HG03103 (cell line): ENCODE data around the gene SELENON.
"Not testable (repeated sequence)": the region's sequence is repeated elsewhere in the genome, so short reads cannot be mapped to it uniquely, and the experiment has no call there.

Experiments
- ATAC-seq: cut with Tn5 transposase; IDR thresholded peaks from one replicate; pipeline ENCODE4 v1.9.1; 2021; ENCODE audit warnings: low read depth; ENCODE audit not compliant: unreplicated experiment

SELENON gene

DNA sequence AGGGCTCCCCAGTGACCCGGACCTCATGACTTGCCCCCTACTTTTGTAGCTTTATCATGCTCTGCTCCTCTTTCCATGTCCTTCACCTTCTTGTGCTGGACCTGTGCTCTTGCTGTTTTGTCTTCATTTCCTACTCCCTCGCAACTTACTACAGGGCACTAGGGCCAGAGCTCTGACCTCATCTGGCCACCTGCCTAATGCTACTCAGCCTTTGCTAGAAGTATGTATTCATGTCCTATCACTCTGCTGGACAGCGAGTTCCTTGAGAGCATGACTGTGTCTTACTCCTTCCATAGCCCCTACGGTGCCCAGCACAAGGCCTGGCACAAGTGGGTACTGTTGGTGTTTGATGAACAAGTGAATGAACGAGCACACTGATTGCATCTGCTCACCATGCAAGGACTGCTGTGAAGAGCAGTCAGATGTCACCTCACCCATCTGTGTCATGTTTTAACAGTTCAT is 21.7 kb downstream of the SELENON start:
- no peak for ATAC-seq

DNA sequence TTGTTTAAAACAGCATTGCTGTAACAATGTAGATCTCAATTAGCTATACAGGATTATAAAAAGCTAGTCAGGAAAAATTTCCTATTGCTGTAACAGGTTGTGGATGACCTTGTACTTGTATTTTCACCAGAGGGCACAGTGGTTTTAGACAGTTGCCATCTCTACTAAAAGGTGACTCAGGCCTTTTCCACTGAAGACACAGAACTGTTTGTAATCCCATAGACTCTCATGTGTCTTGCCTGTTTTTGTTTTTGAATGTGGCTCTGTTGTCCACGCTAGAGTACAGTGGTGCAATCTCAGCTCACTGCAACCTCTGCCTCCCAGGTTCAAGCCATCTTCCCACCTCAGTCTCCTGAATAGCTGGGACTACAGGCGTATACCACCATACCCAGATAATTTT is 25.6 kb downstream of the SELENON start:
- ATAC-seq: no peak

DNA sequence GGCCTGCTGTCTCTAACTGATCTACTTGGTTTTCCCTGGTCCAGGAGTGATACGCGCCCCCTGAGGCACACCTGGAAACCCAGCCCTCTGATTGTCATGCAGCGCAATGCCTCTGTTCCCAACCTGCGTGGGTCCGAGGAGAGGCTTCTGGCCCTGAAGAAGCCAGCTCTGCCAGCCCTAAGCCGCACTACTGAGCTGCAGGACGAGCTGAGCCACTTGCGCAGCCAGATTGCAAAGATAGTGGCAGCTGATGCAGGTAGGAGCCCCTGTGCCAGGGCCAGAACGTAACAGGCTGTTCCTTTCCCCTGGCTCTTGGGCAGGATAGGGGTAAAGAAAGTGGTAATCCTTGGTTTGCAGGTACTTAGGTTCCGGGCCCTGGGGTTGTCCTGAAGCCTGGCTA is 26.6 kb downstream of the SELENON start:
- no peak for ATAC-seq

DNA sequence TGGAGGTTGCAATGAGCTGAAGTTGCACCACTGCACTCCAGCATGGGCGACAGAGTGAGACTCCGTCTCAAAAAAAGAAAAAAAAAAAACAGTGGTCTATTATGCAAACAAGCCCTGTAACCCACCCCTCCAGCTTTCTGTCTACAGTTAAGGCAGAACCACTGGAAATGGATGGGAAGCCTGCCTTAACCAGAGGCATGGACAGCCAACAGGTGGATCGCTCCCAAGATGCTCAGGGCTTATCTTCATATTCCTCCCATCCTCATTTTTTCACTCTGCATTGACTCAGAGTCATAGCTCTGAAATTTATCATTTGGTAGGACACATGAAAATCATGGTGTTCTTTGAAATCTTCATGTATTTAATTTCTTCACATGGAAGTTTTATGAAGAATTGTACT is 28.5 kb downstream of the SELENON start:
- no peak for ATAC-seq

DNA sequence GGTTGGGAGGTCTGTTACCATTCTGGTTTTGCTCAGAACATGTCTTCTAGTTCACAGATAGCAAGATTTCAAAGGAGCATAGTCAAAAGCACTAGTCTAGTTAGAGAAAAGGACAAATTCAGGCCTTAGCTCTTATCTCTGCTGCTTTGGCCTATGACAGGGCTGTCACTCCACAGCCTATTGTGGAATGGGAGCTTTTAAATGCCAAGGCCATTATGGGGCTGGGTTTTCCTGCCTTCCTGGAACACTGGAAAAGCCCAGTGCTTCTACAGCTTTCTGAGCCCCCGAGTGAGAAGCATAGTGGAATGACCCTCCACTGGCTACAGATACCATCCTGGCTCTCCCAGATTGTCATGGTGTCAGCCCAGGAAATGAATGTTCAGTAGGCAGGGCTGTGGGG is 29.1 kb downstream of the SELENON start:
- no peak for ATAC-seq

DNA sequence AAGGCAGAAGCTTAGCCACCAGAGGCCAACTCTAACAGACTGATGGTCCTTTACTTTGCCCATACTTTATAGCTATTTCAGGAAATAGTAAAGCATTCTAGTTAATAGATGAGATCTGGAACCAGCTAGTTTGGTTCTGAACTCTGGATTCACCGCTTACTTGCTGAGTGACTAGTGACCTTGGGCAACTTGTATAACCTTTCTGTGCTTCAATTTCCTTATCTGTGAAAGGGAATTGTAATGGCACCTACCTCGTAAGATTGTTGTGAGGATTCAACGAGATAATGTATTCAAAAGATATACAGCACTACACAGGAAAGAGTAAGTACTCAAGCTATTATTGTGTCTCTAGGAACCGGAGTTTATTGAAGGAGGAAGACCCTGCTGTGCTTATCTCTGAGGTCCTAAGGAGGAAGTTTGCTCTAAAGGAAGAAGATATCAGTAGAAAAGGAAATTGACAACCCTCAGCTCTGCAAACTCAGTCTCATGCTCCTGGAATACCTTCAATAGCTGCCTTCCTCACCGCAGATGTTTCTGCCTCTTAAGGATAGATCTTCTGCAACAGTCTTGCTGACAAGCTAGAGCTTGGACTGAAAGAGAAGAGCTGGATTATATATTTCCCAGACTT is 31.7 kb downstream of the SELENON start:
- no peak for ATAC-seq

DNA sequence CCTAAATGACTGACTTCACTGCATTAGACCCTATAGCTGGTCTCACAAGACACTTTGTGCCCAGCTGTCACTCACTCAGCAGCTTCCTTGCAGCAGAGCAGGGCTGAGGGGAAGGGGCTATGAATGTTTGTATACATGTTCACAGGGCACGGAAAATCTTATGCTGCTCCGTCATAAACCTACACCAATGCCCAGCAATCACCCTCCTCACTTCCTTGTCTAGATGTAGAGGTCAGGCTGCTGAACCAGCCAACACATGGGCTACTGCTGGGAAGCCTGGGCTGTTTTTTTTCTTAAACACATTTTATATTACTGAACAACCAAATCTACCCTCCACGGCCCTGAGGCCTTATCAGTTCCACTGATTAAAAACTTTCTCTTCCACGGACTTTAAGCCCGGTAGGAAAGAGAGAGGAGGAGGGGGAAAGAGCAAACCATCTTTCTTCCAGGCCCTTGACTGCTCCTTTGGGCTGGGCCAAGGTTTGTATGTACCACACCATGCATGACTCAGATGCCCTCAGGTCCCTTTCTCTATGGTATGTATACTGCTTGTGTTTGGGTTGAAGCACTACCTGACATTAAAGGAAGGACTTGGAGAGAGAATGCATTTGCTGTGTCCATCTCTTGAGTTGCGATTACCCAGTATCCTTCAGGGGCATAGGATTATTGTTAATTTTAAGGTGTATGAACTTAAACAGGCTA is 32.5 kb downstream of the SELENON start:
- ATAC-seq: no peak

DNA sequence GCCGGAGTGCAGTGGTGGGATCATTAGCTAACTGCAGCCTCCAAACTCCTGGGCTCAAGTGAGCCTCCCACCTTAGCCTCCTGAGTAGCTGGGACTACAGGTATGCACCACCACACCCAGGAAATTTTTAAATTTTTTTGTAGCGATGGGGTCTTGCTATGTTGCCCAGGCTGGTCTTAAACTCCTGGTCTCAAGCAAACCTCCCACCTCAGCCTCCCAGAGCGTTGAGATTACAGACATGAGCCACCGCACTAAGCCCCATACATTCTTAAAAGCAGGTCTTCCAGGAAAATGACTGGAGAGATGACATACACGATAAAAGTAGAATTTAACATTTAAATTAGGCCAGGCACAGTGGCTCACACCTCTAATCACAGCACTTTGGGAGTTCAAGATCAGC is 33.2 kb downstream of the SELENON start:
- no peak for ATAC-seq

DNA sequence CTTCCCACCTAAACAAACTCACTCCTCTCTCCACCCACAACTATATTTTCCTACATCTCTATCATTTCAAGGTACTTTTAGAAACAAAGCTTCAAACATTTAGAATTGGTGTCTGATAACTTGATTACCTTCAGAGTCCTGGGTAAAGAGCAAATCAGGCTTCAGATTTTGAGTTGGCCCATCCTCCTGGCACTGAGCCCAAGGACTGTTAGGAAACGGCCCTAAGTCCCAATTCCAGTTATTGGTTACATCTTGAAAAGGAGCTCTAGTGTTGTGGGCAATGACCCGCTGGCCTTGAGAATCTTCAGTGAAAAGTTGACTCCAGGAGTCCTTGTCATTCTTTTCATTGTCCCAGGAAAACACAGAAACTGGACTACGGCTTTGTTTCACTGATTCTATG is 34.9 kb downstream of the SELENON start:
- no peak for ATAC-seq

DNA sequence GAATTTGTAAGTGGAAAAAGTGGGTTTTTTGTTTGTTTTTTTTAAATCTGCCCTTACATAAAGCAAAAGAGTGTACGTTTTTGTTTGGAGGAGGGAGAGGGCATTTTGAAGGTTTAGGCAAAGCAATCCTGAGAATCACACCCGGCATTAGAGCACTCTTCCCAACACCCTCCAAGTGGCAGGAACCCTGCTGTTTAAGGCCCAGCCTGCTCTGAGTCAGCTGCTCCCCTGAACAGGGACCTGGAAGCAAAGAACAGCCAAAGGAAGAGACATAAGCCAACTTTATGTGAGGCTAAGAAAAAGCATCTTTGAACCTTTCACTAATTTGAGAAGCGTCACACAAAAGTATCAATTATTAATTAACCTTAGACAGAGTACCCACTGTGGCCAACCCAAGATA is 36.7 kb downstream of the SELENON start:
- no peak for ATAC-seq

DNA sequence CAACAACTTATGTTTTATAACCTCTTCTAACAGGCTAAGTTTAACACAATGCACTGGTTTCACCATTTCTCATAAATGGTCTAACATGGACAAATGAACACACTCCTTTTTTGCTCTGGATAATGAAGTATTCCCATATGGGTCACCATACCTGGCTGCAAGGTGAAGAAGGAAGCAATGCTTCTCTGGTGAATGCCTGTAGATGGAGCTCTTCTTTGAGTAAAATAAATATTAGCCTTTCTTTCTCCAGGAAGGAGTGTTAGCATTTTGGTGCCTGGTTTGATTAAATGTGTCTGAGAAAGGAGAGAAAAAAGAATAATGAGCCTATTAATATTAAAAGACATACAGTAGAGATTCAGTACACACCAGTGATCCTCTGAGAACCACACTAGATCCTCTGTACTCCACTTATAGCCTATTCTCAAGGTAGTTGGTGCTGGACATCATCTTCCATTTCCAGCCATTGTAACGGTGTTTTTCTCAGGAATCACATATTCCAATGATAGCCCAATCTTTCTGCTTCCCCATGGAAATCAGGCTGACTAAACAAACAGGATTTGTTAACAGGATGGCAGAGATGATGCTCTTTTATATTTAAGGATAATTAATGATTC is 37.4 kb downstream of the SELENON start:
- no peak for ATAC-seq

DNA sequence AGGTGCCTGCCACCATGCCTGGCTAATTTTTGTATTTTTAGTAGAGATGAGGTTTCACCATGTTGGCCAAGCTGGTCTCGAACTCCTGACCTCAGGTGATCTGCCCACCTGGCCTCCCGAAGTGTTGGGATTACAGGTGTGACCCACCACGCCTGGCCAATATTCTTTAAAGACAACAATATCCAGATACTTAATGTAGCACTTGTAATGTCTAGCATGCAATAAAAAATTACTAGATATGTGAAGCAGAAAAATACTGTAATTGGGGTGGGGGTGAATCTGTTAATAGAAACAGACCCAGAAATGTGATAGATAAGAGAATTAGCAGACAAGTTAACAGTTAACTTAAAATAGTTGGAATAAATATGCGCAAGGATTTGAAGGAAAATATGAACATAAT is 39.8 kb downstream of the SELENON start:
- not testable (repeated sequence) for ATAC-seq

DNA sequence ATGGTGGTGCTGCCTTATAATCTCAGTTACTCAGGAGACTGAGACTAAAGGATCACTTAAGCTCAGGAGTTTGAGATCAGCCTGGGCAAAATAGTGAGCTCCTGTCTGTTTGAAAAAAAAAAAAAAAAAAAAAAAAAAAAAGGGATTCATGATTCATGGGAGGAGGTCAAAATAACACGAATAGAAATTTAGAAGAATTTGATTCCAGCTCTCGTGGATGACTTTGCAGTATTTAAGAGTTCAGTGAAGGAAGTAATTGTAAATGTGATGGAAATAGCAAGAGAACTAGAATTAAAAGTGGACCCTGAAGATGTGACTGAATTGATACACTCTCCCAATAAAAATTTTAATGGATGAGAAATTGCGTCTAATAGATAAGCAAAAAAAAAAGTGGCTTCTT is 43.5 kb downstream of the SELENON start:
- ATAC-seq: no peak

DNA sequence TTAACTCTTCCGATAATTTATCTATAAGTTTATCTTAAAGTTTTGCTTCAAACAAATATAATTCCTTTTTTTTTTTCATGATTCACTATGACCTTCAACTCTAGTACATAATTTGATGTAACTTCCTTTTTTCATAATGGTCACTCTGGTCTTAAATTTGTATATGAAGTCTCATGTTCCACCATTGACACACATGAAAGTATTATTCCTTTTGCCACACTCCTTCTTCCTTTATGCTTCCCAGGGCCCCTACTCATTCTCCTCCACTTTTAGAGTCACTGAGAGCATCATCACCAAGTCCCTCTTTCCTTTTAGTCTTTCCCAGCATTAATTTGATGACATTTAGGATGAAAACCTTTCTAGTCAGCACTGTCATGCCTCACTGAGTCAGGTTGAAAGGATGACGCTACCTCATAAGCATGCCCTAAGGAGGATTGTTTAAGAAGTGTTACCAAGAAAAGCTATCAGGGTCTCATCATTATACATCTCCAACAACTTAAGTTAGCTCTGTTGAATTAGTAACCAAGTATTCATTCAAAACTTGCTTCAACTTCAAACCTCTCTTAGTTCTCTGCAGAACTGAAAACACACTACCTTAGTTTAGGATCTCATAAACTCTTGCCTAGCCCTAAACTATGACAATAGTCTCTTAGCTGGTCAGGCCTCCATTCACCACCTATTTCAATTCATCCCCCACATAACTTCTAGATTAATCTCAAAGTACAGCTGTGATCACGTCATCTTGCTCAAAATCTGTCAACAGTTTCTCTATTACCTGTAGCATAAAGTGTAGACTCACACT is 44.7 kb downstream of the SELENON start:
- ATAC-seq: no peak

DNA sequence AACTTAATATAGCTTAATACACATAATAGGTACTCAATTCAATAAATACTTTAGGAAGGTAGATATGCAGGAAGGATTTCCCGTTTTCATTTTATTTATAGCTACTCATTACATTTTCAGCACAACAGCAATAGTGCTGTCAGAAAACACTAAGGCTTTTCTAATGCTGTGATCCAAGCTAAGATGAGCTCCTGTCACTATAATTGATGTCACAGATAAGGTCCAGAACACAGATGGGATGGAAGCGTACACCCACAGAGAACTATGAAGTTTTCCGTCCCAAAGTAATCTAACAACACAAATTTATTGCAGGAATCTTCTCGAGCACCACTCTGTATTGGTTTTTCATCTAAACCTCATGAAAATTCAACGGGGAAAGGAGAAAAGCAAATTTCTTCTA is 45.7 kb downstream of the SELENON start:
- ATAC-seq: no peak

DNA sequence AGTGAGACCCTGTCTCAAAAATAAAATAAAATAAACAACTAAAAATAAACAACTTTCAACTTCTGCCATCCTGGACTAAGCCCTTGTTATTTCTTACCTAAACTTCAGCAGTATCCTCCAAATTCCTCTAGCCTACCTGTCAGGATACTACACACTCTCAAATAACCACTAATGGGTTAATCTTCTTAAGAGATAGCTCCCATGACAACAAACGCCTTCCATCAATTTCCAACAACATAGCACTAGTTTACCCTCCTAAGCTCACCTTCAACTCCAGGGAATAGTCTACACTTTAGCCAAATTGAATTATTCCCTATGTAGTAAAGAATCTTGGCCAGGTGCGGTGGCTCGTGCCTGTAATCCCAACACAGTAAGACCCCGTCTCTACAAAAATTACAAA is 47.9 kb downstream of the SELENON start:
- ATAC-seq: no peak

DNA sequence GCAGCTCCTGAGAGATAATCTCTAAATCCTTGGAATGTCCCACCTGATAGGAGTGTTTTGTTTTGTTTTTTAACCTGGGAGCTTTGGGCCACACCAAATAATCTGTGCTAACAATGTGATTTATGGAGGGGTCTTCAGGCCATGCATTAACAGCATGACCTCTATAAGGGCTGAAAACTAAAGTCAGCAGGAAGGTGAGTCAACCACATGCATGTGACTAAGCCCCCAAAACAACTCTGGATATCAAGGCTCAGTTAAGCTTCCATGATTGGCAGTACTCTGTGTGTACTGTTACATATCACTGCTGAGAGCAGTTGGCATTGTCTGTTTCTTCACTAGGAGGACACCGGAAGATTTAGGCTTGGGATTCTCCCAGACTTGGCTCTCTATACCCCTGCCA is 48.5 kb downstream of the SELENON start:
- no peak for ATAC-seq

DNA sequence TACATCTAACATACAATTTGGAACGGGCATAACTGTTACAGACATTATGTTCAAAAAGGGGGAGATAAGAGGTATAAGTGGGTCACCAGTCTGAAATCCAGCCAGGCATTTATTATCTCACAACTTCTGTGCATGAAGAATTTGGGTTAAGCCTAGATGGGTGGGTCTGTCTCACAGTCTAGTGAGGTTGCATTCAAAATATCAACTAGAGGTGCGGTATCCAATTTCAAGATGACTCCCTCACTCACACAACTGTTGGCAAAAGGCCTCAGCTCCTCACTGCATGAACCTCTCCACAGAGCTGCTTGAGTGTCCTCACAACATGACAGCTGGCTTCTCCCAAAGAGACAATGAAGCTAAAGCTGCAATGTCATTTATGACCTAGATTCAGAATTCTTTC is 54.6 kb downstream of the SELENON start:
- no peak for ATAC-seq

DNA sequence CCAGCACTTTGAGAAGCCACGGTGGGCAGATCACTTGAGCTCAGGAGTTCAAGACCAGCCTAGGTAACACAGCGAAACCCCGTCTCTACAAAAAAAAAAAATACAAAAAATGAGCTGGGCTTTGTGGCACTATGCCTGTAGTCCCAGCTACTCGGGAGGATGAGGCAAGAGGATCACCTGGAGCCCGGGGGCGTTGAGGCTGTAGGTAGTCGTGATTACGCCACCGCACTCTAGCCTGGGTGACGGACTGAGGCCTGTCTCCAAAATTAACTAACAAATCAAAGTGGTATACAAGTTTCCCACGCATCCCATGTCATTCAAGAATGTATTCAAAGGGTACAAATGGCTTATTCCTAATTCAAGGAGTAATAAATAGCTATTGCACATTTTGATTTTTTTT is 56.9 kb downstream of the SELENON start:
- no peak for ATAC-seq

DNA sequence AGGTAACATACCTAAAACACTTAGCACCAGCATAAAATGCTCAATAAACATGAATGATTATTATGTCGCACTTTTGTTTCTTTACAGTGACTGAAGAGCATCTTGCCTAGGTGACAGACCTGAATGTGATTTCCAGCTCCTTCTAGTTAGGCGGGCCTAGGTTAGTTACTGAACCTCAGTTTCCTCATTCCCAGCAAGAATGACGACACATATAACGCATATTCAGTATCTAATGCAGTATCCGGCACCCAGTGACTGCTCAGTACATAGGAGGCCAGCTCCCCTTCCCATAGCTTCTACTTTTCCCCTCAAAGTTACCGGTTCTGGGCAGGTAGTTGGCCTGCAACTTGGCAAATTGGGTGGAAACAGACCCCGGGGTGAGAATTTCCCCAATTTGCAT is 58.5 kb downstream of the SELENON start:
- ATAC-seq: no peak
